Gastroesophageal sphincter (tissue), 3 donors: ENCODE measurements around the gene ACTN1.

ENCODE experiments used
- CTCF ChIP-seq, 4 experiments: fragments of 200-600 bp in 2 of 4; fragments of 450-650 bp in 2 of 4; sonication (generic) in 1 of 4; IDR thresholded peaks; one replicate each; pipeline ENCODE4 v1.5.1; 2017 to 2019; ENCODE audit warnings: antibody characterized with exemption in 4 of 4, mild to moderate bottlenecking in 2 of 4, moderate library complexity in 2 of 4
- POLR2A ChIP-seq, 2 donors: fragments of 450-650 bp; IDR thresholded peaks; one replicate each; pipeline ENCODE4 v1.6.1; 2017; ENCODE audit warnings: antibody characterized with exemption in 2 of 2, mild to moderate bottlenecking in 2 of 2, moderate library complexity in 1 of 2
- POLR2AphosphoS5 ChIP-seq: sonication (generic); formaldehyde crosslinking; IDR thresholded peaks from one replicate; pipeline ENCODE4 v1.6.1; 2017; ENCODE audit warnings: antibody characterized with exemption

GRCh38 chr14:68986225-68986624, 7.1 kb upstream of the ACTN1 start:
- TF ChIP-seq CTCF (IDR thresholded peaks at IDR 0.05) (no peak), POLR2A (IDR thresholded peaks at IDR 0.05) (no peak), POLR2AphosphoS5 (no peak)
